ENCODE data around the gene ZNF326.

The ZNF326 gene

DNA sequence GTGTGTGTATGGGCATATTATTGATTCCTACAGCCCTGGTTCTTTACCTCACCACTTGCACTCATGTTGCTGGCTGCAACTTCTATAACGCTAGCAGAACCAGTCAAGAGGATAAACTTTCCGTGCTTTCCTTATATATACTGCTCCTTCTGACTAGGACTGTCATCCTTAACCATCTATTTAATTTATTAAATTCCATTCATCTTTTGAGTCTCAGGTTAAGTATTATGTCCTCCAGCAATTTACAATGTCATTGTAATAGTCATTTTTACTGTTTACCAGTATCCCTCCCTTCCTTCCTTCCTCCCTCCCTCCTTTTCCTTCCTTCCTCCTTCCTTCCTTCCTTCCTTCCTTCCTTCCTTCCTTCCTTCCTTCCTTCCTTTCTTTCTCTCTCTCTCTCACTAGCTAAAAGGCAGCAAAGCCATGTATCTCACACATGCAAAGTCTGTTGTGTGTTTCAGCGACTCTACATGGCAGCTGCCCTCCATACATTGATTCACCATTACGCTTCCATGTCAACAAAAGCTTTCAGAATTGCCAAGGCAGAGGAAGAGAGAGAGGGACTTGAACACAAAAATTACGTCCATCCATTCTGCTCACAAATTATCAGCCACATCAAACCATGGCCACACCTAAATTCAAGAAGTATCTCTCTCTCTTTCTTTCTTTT, 73.8 kb downstream of the ZNF326 start:
- Histone ChIP-seq H3K27ac (ENCODE audit: low read depth in 2 of 2, low read length in 2 of 2) (no peak overlapping the region), H3K4me3 (ENCODE audit: low read length in 2 of 2) (no peak overlapping the region), H3K4me1 (ENCODE audit: control insufficient read depth in 2 of 2, insufficient read depth in 2 of 2, low read length in 2 of 2) (peaks cover 0 to 4% of the 10 kb centered on the region in 2 donors), H3K36me3 (ENCODE audit: control insufficient read depth in 2 of 2, insufficient read depth in 2 of 2, low read length in 2 of 2) (no peaks in the 10 kb centered on the region), H3K9ac (ENCODE audit: low read depth in 1 of 2, low read length in 2 of 2) (no peak overlapping the region), H3K9me3 (ENCODE audit: control insufficient read depth in 2 of 2, low read length in 2 of 2) (no peaks in the 10 kb centered on the region), H3K27me3 (ENCODE audit: control insufficient read depth in 2 of 2, insufficient read depth in 2 of 2, low read length in 2 of 2) (no peaks in the 10 kb centered on the region)

DNA sequence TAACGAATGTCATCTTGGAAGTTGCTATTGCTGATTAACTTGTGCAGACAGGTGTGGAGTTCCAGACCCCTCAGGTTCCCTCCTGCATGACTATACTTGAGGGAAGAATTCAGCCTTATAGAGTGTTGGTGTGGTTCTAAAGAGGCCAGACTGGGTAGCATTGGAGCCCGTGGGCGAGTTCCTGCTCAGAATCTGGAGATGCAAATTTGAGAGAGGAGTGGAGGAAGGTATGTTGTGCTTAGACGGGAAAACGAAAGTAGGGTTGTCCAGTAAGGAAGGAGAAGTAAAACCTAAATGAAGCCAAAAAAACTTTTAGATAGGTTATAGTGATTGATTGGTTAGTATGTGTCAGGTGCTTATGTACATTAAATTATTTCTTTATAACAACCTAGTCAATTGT, 79.2 kb downstream of the ZNF326 start:
- H3K4me3 ChIP-seq (ENCODE audit: low read length in 2 of 2): no peak overlapping the region
- no peaks in the 10 kb centered on the region for H3K4me1 ChIP-seq (ENCODE audit: control insufficient read depth in 2 of 2, insufficient read depth in 2 of 2, low read length in 2 of 2)
- no peak overlapping the region for H3K9ac ChIP-seq (ENCODE audit: low read depth in 1 of 2, low read length in 2 of 2)
- no peaks in the 10 kb centered on the region for H3K36me3 ChIP-seq (ENCODE audit: control insufficient read depth in 2 of 2, insufficient read depth in 2 of 2, low read length in 2 of 2)
- H3K27ac ChIP-seq (ENCODE audit: low read depth in 2 of 2, low read length in 2 of 2): no peak overlapping the region
- H3K27me3 ChIP-seq (ENCODE audit: control insufficient read depth in 2 of 2, insufficient read depth in 2 of 2, low read length in 2 of 2): no peaks in the 10 kb centered on the region
- H3K9me3 ChIP-seq (ENCODE audit: control insufficient read depth in 2 of 2, low read length in 2 of 2): no peaks in the 10 kb centered on the region

DNA sequence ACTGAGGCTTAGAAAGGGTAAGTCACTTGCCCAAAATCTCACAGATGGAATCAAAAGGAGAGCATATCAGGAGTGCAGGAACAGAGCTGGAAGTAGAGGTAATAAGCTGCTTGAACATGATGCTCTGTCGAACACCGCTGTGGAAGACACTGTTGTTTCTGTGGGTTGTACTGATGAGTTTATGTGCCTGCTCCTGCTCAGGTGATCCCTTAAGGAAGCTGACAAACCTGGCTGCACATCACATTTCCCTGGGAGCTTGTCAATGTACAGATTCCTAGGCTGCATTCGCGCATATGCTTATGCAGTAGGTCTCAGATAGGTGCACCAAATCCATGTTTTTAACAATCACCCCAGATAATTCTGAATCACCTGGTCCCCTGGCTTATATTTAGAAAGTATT, 79.7 kb downstream of the ZNF326 start:
- H3K9me3 ChIP-seq (ENCODE audit: control insufficient read depth in 2 of 2, low read length in 2 of 2): no peaks in the 10 kb centered on the region
- no peaks in the 10 kb centered on the region for H3K4me1 ChIP-seq (ENCODE audit: control insufficient read depth in 2 of 2, insufficient read depth in 2 of 2, low read length in 2 of 2)
- H3K27me3 ChIP-seq (ENCODE audit: control insufficient read depth in 2 of 2, insufficient read depth in 2 of 2, low read length in 2 of 2): no peaks in the 10 kb centered on the region

DNA sequence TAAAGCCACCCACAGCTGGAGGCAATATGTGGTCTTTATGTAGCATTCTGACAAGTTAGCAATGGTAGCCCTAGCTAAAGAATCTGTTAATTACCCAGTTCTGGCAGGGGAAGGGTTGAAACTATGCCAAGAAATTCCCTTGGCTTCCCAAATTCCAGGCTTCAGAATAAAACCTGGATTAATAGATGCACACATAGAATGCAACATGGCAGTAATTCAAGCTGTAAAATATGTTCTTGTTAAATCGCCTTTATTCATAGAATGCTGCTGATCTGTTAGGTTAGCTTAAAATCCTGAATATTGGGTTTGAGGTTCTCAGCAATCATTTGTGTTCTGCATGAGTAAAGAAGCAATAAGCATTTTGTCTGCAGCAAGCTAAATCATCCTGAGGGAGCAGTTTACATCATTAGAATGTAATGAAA, 80.1 kb downstream of the ZNF326 start:
- Histone ChIP-seq H3K4me3 (ENCODE audit: low read length in 2 of 2) (no peak overlapping the region), H3K9ac (ENCODE audit: low read depth in 1 of 2, low read length in 2 of 2) (no peak overlapping the region), H3K27me3 (ENCODE audit: control insufficient read depth in 2 of 2, insufficient read depth in 2 of 2, low read length in 2 of 2) (no peaks in the 10 kb centered on the region), H3K27ac (ENCODE audit: low read depth in 2 of 2, low read length in 2 of 2) (no peak overlapping the region), H3K36me3 (ENCODE audit: control insufficient read depth in 2 of 2, insufficient read depth in 2 of 2, low read length in 2 of 2) (no peaks in the 10 kb centered on the region), H3K4me1 (ENCODE audit: control insufficient read depth in 2 of 2, insufficient read depth in 2 of 2, low read length in 2 of 2) (no peaks in the 10 kb centered on the region), H3K9me3 (ENCODE audit: control insufficient read depth in 2 of 2, low read length in 2 of 2) (no peaks in the 10 kb centered on the region)

More for the DNA sequence above, 79.7 kb downstream of the ZNF326 start:
- Histone ChIP-seq H3K9ac (ENCODE audit: low read depth in 1 of 2, low read length in 2 of 2) (no peak overlapping the region), H3K36me3 (ENCODE audit: control insufficient read depth in 2 of 2, insufficient read depth in 2 of 2, low read length in 2 of 2) (no peaks in the 10 kb centered on the region), H3K27ac (ENCODE audit: low read depth in 2 of 2, low read length in 2 of 2) (no peak overlapping the region), H3K4me3 (ENCODE audit: low read length in 2 of 2) (no peak overlapping the region)

DNA sequence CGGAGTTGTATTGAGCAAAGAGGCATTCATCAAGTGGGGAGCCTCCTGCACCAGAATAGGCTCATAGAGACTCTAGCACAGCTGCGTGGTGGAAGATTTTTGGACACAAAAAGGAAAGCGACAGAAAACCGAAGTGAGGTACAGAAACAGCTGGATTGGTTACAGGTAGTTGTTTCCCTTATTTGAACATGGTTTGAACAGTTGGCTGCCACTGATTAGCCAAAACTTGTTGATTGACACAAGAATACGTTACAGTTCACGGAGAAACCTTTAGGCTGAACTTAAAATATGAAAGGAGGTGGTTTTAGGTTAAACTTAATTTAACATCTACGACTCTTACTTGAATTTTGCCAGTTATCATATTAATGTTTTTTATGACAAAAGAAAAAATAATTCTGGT, 89.1 kb downstream of the ZNF326 start:
- Histone ChIP-seq H3K9me3 (ENCODE audit: control insufficient read depth in 2 of 2, low read length in 2 of 2) (no peaks in the 10 kb centered on the region), H3K27ac (ENCODE audit: low read depth in 2 of 2, low read length in 2 of 2) (no peak overlapping the region), H3K4me3 (ENCODE audit: low read length in 2 of 2) (no peak overlapping the region), H3K9ac (ENCODE audit: low read depth in 1 of 2, low read length in 2 of 2) (no peak overlapping the region), H3K36me3 (ENCODE audit: control insufficient read depth in 2 of 2, insufficient read depth in 2 of 2, low read length in 2 of 2) (no peaks in the 10 kb centered on the region), H3K4me1 (ENCODE audit: control insufficient read depth in 2 of 2, insufficient read depth in 2 of 2, low read length in 2 of 2) (no peaks in the 10 kb centered on the region), H3K27me3 (ENCODE audit: control insufficient read depth in 2 of 2, insufficient read depth in 2 of 2, low read length in 2 of 2) (peaks cover 0 to 2% of the 10 kb centered on the region in 2 donors)
